ENCODE results near the gene SPATC1L. TPM values are rescaled to one million over a fixed set of nuclear protein-coding genes. Genes with fewer than 3 reads are reported as not detected.

Gene SPATC1L
- total RNA-seq, 1 experiment from 2014 or later: 16.7 TPM

DNA sequence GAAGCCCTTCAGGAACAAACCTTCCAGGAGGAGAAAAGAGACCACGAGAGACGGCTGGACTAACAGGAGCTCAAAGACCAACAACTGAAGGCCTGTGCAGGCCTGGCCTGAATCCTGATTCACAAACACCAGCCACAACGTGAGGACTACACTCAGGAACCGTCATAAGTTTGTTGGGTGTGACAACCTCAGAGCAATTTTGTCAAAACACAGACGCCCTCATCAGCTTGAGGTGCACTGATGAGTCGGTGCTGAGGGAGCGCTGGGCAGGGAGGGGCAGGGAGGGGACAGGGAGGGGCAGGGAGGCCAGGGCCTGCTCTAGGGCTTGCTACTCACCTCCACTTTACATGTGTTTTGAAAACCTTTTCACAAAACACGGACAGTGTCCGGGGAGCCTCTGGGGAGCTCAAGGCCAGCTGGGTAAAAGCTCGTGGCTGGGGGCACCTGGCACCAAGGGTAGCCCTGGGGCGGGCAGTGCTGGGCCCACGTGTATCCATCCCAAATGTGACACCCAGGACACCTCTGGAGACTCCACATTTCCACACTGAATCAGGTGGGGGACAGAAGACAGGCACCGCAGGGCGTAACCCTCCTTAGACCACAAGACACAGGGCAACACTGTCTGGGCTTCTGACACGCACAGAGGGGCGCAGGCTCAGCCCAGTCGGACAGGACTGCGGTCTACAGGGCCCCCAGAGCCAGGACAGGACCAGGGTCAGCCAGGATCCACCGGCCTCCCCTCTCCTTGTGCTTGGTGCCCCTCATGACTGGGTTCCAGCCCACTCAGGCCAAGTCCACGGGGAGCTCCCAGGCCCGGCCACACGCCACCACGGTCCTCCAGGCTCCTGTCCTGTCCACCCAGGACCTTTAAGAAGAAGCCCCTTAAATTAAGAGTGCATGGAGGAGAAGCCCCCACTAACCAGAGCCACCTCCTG is 27.8 kb upstream of the SPATC1L start:
- Histone ChIP-seq H3K4me2 (ENCODE audit: low read depth, low read length, poor library complexity, severe bottlenecking) (no peak overlapping the region), H3K4me1 (ENCODE audit: low read length) (no peaks in the 10 kb centered on the region), H3K27ac (ENCODE audit: low read length) (no peak overlapping the region), H4K20me1 (ENCODE audit: insufficient read depth, low read depth, low read length) (no peaks in the 10 kb centered on the region), H3K9me3 (ENCODE audit: low read length) (no peaks in the 10 kb centered on the region), H3K9me2 (replicated peaks; ENCODE audit: insufficient read depth, low read length) (no peaks in the 10 kb centered on the region), H3K4me3 (ENCODE audit: low read length) (no peak overlapping the region), H3K79me2 (ENCODE audit: low read length) (no peaks in the 10 kb centered on the region), H3K27me3 (ENCODE audit: low read length) (no peaks in the 10 kb centered on the region), H3K36me3 (ENCODE audit: insufficient read depth, low read length) (no peaks in the 10 kb centered on the region), H2AFZ (ENCODE audit: low read length) (no peak overlapping the region), H3K9ac (ENCODE audit: low read length) (no peak overlapping the region)
- no peak for DNase-seq

GRCh38 chr21:46211376-46211775 is 27.1 kb upstream of the SPATC1L start:
- no peaks in the 10 kb centered on the region for H3K9me3 ChIP-seq (ENCODE audit: low read length)
- no peaks in the 10 kb centered on the region for H3K36me3 ChIP-seq (ENCODE audit: insufficient read depth, low read length)
- H3K9ac ChIP-seq (ENCODE audit: low read length): no peak overlapping the region
- no peak for DNase-seq
- H3K9me2 ChIP-seq (replicated peaks; ENCODE audit: insufficient read depth, low read length): no peaks in the 10 kb centered on the region
- no peak overlapping the region for H3K4me2 ChIP-seq (ENCODE audit: low read depth, low read length, poor library complexity, severe bottlenecking)
- no peaks in the 10 kb centered on the region for H3K27me3 ChIP-seq (ENCODE audit: low read length)
- no peak overlapping the region for H2AFZ ChIP-seq (ENCODE audit: low read length)
- no peaks in the 10 kb centered on the region for H4K20me1 ChIP-seq (ENCODE audit: insufficient read depth, low read depth, low read length)
- no peak overlapping the region for H3K27ac ChIP-seq (ENCODE audit: low read length)
- no peaks in the 10 kb centered on the region for H3K4me1 ChIP-seq (ENCODE audit: low read length)
- no peaks in the 10 kb centered on the region for H3K79me2 ChIP-seq (ENCODE audit: low read length)
- no peak overlapping the region for H3K4me3 ChIP-seq (ENCODE audit: low read length)

GRCh38 chr21:46210378-46211136 is 26.3 kb upstream of the SPATC1L start:
- no peak overlapping the region for H3K9ac ChIP-seq (ENCODE audit: low read length)
- H3K27me3 ChIP-seq (ENCODE audit: low read length): no peaks in the 10 kb centered on the region
- H3K4me3 ChIP-seq (ENCODE audit: low read length): no peak overlapping the region
- H2AFZ ChIP-seq (ENCODE audit: low read length): no peak overlapping the region
- H3K27ac ChIP-seq (ENCODE audit: low read length): no peak overlapping the region
- no peak overlapping the region for H3K4me2 ChIP-seq (ENCODE audit: low read depth, low read length, poor library complexity, severe bottlenecking)
- no peaks in the 10 kb centered on the region for H3K9me3 ChIP-seq (ENCODE audit: low read length)
- DNase-seq: no peak
- no peaks in the 10 kb centered on the region for H3K79me2 ChIP-seq (ENCODE audit: low read length)
- no peaks in the 10 kb centered on the region for H3K4me1 ChIP-seq (ENCODE audit: low read length)
- H3K36me3 ChIP-seq (ENCODE audit: insufficient read depth, low read length): no peaks in the 10 kb centered on the region; the same call in 1 of the 2 replicates
- H3K9me2 ChIP-seq (replicated peaks; ENCODE audit: insufficient read depth, low read length): no peaks in the 10 kb centered on the region
- no peaks in the 10 kb centered on the region for H4K20me1 ChIP-seq (ENCODE audit: insufficient read depth, low read depth, low read length)

- Histone ChIP-seq H3K4me2 (ENCODE audit: low read depth, low read length, poor library complexity, severe bottlenecking) (no peak overlapping the region), H3K9me3 (ENCODE audit: low read length) (no peaks in the 10 kb centered on the region), H3K9me2 (replicated peaks; ENCODE audit: insufficient read depth, low read length) (no peaks in the 10 kb centered on the region), H3K4me1 (ENCODE audit: low read length) (no peaks in the 10 kb centered on the region), H3K9ac (ENCODE audit: low read length) (no peak overlapping the region), H2AFZ (ENCODE audit: low read length) (no peak overlapping the region), H3K79me2 (ENCODE audit: low read length) (no peaks in the 10 kb centered on the region), H3K27me3 (ENCODE audit: low read length) (no peaks in the 10 kb centered on the region), H3K36me3 (ENCODE audit: insufficient read depth, low read length) (no peaks in the 10 kb centered on the region; the same call in none of the 2 replicates), H3K27ac (ENCODE audit: low read length) (no peak overlapping the region), H4K20me1 (ENCODE audit: insufficient read depth, low read depth, low read length) (no peaks in the 10 kb centered on the region), H3K4me3 (ENCODE audit: low read length) (no peak overlapping the region)
- DNase-seq: no peak
Measured at GRCh38 chr21:46208761-46209721, 24.8 kb upstream of the SPATC1L start.

GRCh38 chr21:46207920-46208591 is 23.8 kb upstream of the SPATC1L start:
- no peak overlapping the region for H3K4me2 ChIP-seq (ENCODE audit: low read depth, low read length, poor library complexity, severe bottlenecking)
- no peaks in the 10 kb centered on the region for H3K4me1 ChIP-seq (ENCODE audit: low read length)
- no peaks in the 10 kb centered on the region for H3K9me2 ChIP-seq (replicated peaks; ENCODE audit: insufficient read depth, low read length)
- no peaks in the 10 kb centered on the region for H3K9me3 ChIP-seq (ENCODE audit: low read length)
- H3K79me2 ChIP-seq (ENCODE audit: low read length): no peaks in the 10 kb centered on the region
- H3K27me3 ChIP-seq (ENCODE audit: low read length): no peaks in the 10 kb centered on the region
- no peaks in the 10 kb centered on the region for H4K20me1 ChIP-seq (ENCODE audit: insufficient read depth, low read depth, low read length)
- no peak overlapping the region for H2AFZ ChIP-seq (ENCODE audit: low read length)
- no peak overlapping the region for H3K9ac ChIP-seq (ENCODE audit: low read length)
- no peak overlapping the region for H3K4me3 ChIP-seq (ENCODE audit: low read length)
- peaks cover 6% of the 10 kb centered on the region for H3K36me3 ChIP-seq (ENCODE audit: insufficient read depth, low read length)
- no peak for DNase-seq
- no peak overlapping the region for H3K27ac ChIP-seq (ENCODE audit: low read length)

DNA sequence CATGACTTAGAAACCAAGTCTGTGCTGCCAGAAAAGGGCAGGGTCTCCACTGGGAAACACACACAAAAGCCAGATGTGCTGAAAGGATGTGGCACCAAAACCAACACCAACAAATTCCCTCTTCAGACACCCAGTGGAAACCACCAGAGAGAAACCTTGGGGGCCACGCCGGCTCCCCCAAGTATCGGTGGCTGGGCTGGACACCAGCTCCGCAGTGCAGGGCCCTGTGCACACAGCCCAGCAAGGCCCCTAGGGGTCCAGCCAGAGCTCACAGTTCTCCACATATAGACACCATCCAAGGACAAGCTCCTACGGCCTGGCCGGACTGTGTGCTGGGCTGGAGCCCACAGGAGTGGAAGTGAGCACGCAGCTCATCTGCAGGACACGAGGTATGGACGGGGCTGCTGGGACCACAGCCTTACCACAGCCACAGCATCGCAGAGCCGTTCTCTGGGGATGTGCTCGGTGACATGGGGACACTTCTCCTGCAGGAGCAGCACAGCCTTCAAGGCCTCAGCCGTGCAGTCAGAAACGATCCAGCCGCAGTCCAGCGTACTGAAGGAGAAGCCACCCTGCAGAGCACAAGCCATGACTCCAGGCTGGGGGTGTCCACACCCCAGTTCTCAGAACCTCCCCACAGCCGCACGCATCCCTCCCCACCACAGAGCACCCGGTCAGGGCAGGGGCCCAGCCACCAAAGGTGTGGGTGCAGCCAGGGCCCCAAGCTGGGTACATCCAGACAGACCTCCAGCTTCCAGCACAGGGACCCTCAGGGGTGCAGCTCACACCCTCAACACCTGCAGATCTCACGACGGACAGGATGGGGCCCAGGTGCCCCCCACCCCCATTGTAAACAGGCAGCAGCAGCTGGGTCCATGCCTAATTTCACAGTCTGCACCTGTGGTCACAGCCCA is 23.0 kb upstream of the SPATC1L start:
- Histone ChIP-seq H3K36me3 (ENCODE audit: insufficient read depth, low read length) (peaks cover 12% of the 10 kb centered on the region), H3K27ac (ENCODE audit: low read length) (no peak overlapping the region), H4K20me1 (ENCODE audit: insufficient read depth, low read depth, low read length) (no peaks in the 10 kb centered on the region), H3K79me2 (ENCODE audit: low read length) (no peaks in the 10 kb centered on the region), H3K4me3 (ENCODE audit: low read length) (no peak overlapping the region), H3K9me3 (ENCODE audit: low read length) (no peaks in the 10 kb centered on the region), H3K9ac (ENCODE audit: low read length) (no peak overlapping the region), H3K4me1 (ENCODE audit: low read length) (no peaks in the 10 kb centered on the region), H3K9me2 (replicated peaks; ENCODE audit: insufficient read depth, low read length) (no peaks in the 10 kb centered on the region), H3K27me3 (ENCODE audit: low read length) (no peaks in the 10 kb centered on the region), H2AFZ (ENCODE audit: low read length) (no peak overlapping the region), H3K4me2 (ENCODE audit: low read depth, low read length, poor library complexity, severe bottlenecking) (no peak overlapping the region)
- DNase-seq: no peak
